CD14-positive monocyte (primary cell): Measurements from ENCODE around the gene DOCK8. TPM values are rescaled to one million over a fixed set of nuclear protein-coding genes. Genes with fewer than 3 reads are reported as not detected.

Source experiments
- DNase-seq, 3 donors: peaks; one replicate each; pipeline ENCODE4 v3.0.0-alpha.2; 2011 to 2022
- H2AFZ ChIP-seq: 2 replicates; pipeline ENCODE4 v1.6.0; 2012; ENCODE audit warnings: mild to moderate bottlenecking, low read depth, low read length, inconsistent platforms; ENCODE audit not compliant: insufficient read depth, poor library complexity, severe bottlenecking
- H3K27ac ChIP-seq, 2 donors: 1 replicate in 1 of 2; 2 replicates in 1 of 2; pipeline ENCODE4 v1.5.1; 2012 to 2013; ENCODE audit warnings: low read length in 2 of 2, control low read depth in 1 of 2, inconsistent platforms in 1 of 2, low read depth in 1 of 2, mild to moderate bottlenecking in 1 of 2
- H3K27me3 ChIP-seq, 2 donors: one replicate each; pipeline versions ENCODE4 v1.6.0 to v1.6.1; 2011 to 2013; ENCODE audit warnings: low read length in 2 of 2; ENCODE audit not compliant: control insufficient read depth in 2 of 2, insufficient read depth in 2 of 2
- H3K36me3 ChIP-seq, 2 donors: replicated peaks in 1 of 2; 1 replicate in 1 of 2; 2 replicates in 1 of 2; pipeline versions ENCODE4 v1.5.1 to v1.6.1; 2012 to 2013; ENCODE audit warnings: low read length in 2 of 2, control low read depth in 1 of 2, inconsistent platforms in 1 of 2, mild to moderate bottlenecking in 1 of 2; ENCODE audit not compliant: insufficient read depth in 2 of 2, control insufficient read depth in 1 of 2
- H3K4me1 ChIP-seq, 2 donors: 1 replicate in 1 of 2; 2 replicates in 1 of 2; pipeline versions ENCODE4 v1.5.1 to v1.6.1; 2012 to 2013; ENCODE audit warnings: low read length in 2 of 2, control low read depth in 1 of 2, inconsistent platforms in 1 of 2, mild to moderate bottlenecking in 1 of 2, moderate library complexity in 1 of 2; ENCODE audit not compliant: insufficient read depth in 2 of 2, control insufficient read depth in 1 of 2
- H3K4me2 ChIP-seq: replicated peaks from 2 replicates; pipeline ENCODE3; 2012; ENCODE audit warnings: low read length, moderate library complexity, mild to moderate bottlenecking; ENCODE audit not compliant: poor library complexity, severe bottlenecking; ENCODE audit errors: extremely low read depth
- H3K4me3 ChIP-seq, 3 experiments: fragments of 200-600 bp in 1 of 3; sonication (generic) in 1 of 3; replicated peaks in 1 of 3; 1 replicate in 2 of 3; 2 replicates in 1 of 3; pipeline ENCODE4 v1.5.1; 2011 to 2013; ENCODE audit warnings: low read length in 3 of 3, mild to moderate bottlenecking in 3 of 3, control low read depth in 2 of 3, low read depth in 2 of 3, inconsistent platforms in 1 of 3, moderate library complexity in 1 of 3
- H3K79me2 ChIP-seq: 2 replicates; pipeline ENCODE4 v1.6.0; 2012; ENCODE audit warnings: mild to moderate bottlenecking, control low read depth, inconsistent platforms, low read length, moderate library complexity; ENCODE audit not compliant: insufficient read depth
- H3K9ac ChIP-seq: 2 replicates; pipeline ENCODE4 v1.6.0; 2017; ENCODE audit warnings: low read length, mild to moderate bottlenecking; ENCODE audit not compliant: insufficient read depth, poor library complexity, severe bottlenecking
- H3K9me3 ChIP-seq, 2 donors: replicated peaks in 1 of 2; 1 replicate in 1 of 2; 2 replicates in 1 of 2; pipeline versions ENCODE4 v1.5.1 to v1.6.1; 2012 to 2013; ENCODE audit warnings: low read length in 2 of 2, control low read depth in 1 of 2; ENCODE audit not compliant: control insufficient read depth in 1 of 2, insufficient read depth in 1 of 2
- H4K20me1 ChIP-seq: 2 replicates; pipeline ENCODE4 v1.6.0; 2012; ENCODE audit warnings: mild to moderate bottlenecking, low read length, control low read depth, moderate library complexity; ENCODE audit not compliant: insufficient read depth
- H3K27ac Mint-ChIP-seq, 7 donors: one replicate each; pipeline ENCODE4 v1.8.0; 2020; ENCODE audit warnings: mild to moderate bottlenecking in 7 of 7, mixed read lengths in 7 of 7, moderate library complexity in 6 of 7, inconsistent platforms in 2 of 7
- H3K27me3 Mint-ChIP-seq, 3 donors: one replicate each; pipeline ENCODE4 v1.8.0; 2021 to 2022; ENCODE audit warnings: low read depth in 3 of 3, mild to moderate bottlenecking in 3 of 3, mixed read lengths in 3 of 3, moderate library complexity in 3 of 3, inconsistent platforms in 1 of 3
- H3K36me3 Mint-ChIP-seq, 2 donors: one replicate each; pipeline ENCODE4 v1.8.0; 2020; ENCODE audit warnings: mixed read lengths in 2 of 2, inconsistent platforms in 1 of 2, mild to moderate bottlenecking in 1 of 2
- H3K4me1 Mint-ChIP-seq: one replicate; pipeline ENCODE4 v1.8.0; 2020; ENCODE audit warnings: mild to moderate bottlenecking, mixed read lengths
- H3K4me3 Mint-ChIP-seq, 2 donors: one replicate each; pipeline ENCODE4 v1.8.0; 2020; ENCODE audit warnings: mild to moderate bottlenecking in 2 of 2, mixed read lengths in 2 of 2, moderate library complexity in 1 of 2
- H3K9me3 Mint-ChIP-seq, 7 donors: one replicate each; pipeline ENCODE4 v1.8.0; 2020 to 2022; ENCODE audit warnings: mixed read lengths in 7 of 7, mild to moderate bottlenecking in 6 of 7, moderate library complexity in 6 of 7, inconsistent platforms in 2 of 7
- CTCF ChIP-seq: fragments of 200-600 bp; IDR thresholded peaks from one replicate; pipeline ENCODE4 v1.8.0; 2022; ENCODE audit warnings: antibody characterized with exemption, mild to moderate bottlenecking
- WGBS: methylation state at CpG from one replicate; pipeline ENCODE4 v1.1.5; 2013; ENCODE audit warnings: missing lambda C conversion rate; ENCODE audit not compliant: insufficient coverage; 5-methylcytosine and 5-hydroxymethylcytosine counted together
- intact Hi-C, 2 donors: fragments of 100-400 bp; cut with micrococcal nuclease; formaldehyde crosslinking; loops; one replicate each; pipeline versions ENCODE4 v1.15.0 to v1.15.1; 2023
- polyA plus RNA-seq, 3 donors: library from polyadenylated mRNA; depleted of rRNA in 1 of 3; unstranded in 2 of 3; stranded (reverse) in 1 of 3; fragments of 300-500 nt in 2 of 3; fragments of >200 nt in 1 of 3; fragmentation: Illumina TruSeq in 2 of 3; gene quantifications; 1 replicate in 2 of 3; 2 replicates in 1 of 3; pipeline ENCODE4 v1.2.3, GENCODE V29; 2012 to 2021

Gene DOCK8
- polyA plus RNA-seq, 3 donors: 46.8 to 100 (median 95.4) TPM

DNA sequence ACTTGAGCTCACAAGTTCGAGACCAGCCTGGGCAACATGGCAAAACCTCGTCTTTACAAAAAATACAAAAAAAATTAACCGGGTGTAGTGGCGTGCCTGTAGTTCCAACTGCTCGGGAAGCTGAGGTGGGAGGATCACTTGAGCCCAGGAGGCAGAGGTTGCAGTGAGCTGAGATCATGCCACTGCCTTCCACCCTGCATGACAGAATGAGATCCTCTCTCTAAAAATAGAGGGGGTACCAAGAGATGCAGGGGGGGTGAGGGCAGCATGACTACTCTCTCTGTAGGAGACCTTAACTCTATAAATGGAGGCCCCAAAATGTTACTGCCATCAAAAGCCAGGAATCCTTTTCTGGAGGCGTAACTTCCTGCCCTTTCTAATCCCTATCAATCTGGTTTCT, 243.9 kb downstream of the DOCK8 start:
- H3K4me3 Mint-ChIP-seq: no peak overlapping the region
- Histone ChIP-seq H3K27me3 (no peaks in the 10 kb centered on the region), H4K20me1 (peaks cover 98% of the 10 kb centered on the region), H3K9me3 (no peaks in the 10 kb centered on the region), H3K4me3 (no peak overlapping the region), H3K36me3 (peaks cover 90 to 98% of the 10 kb centered on the region in 2 donors), H3K4me2 (no peak overlapping the region), H3K79me2 (peaks cover 4% of the 10 kb centered on the region), H2AFZ (no peak overlapping the region), H3K9ac (no peak overlapping the region), H3K4me1 (no peaks in the 10 kb centered on the region), H3K27ac (no peak overlapping the region)
- H3K27me3 Mint-ChIP-seq: no peaks in the 10 kb centered on the region
- peak overlapping the region in 3 of 7 donors; percentile 12 to 60 (median 32) for H3K27ac Mint-ChIP-seq
- intact Hi-C loops: no loop called here
- peaks cover 83 to 88% of the 10 kb centered on the region in 2 donors for H3K36me3 Mint-ChIP-seq
- no peak for TF ChIP-seq CTCF
- no peaks in the 10 kb centered on the region for H3K9me3 Mint-ChIP-seq
- no peak for DNase-seq
- WGBS: 100% methylated on average over 2 of the region's 6 CpGs
- no peaks in the 10 kb centered on the region for H3K4me1 Mint-ChIP-seq

- Mint-ChIP-seq H3K36me3 (peaks cover 82 to 88% of the 10 kb centered on the region in 2 donors), H3K27me3 (no peaks in the 10 kb centered on the region), H3K9me3 (no peaks in the 10 kb centered on the region), H3K4me3 (no peak overlapping the region), H3K27ac (peak overlapping the region in 2 of 7 donors; percentile 80), H3K4me1 (no peaks in the 10 kb centered on the region)
- peak overlapping the region in 1 of 2 donors; percentile 27 for H3K27ac ChIP-seq
- H4K20me1 ChIP-seq: peaks cover 95% of the 10 kb centered on the region
- H3K27me3 ChIP-seq: no peaks in the 10 kb centered on the region
- intact Hi-C loops: no loop called here
- no peak for TF ChIP-seq CTCF
- peaks cover 4% of the 10 kb centered on the region for H3K79me2 ChIP-seq
- H3K9me3 ChIP-seq: no peaks in the 10 kb centered on the region
- no peak overlapping the region for H3K4me3 ChIP-seq
- H3K36me3 ChIP-seq: peaks cover 90 to 98% of the 10 kb centered on the region in 2 donors
- no peak overlapping the region for H2AFZ ChIP-seq
- 100% methylated on average over 1 of the region's 4 CpGs for WGBS
- H3K4me1 ChIP-seq: no peaks in the 10 kb centered on the region
- DNase-seq: no peak
- H3K9ac ChIP-seq: no peak overlapping the region
- H3K4me2 ChIP-seq: no peak overlapping the region
Measured at GRCh38 chr9:459491-460444, 245.1 kb downstream of the DOCK8 start.
